ENCODE measurements around the gene BOLL. TPM values are rescaled to one million over a fixed set of nuclear protein-coding genes. Genes with fewer than 3 reads are reported as not detected.

BOLL gene, protein sequence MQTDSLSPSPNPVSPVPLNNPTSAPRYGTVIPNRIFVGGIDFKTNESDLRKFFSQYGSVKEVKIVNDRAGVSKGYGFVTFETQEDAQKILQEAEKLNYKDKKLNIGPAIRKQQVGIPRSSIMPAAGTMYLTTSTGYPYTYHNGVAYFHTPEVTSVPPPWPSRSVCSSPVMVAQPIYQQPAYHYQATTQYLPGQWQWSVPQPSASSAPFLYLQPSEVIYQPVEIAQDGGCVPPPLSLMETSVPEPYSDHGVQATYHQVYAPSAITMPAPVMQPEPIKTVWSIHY
- not detected in 2 replicates for total RNA-seq

DNA sequence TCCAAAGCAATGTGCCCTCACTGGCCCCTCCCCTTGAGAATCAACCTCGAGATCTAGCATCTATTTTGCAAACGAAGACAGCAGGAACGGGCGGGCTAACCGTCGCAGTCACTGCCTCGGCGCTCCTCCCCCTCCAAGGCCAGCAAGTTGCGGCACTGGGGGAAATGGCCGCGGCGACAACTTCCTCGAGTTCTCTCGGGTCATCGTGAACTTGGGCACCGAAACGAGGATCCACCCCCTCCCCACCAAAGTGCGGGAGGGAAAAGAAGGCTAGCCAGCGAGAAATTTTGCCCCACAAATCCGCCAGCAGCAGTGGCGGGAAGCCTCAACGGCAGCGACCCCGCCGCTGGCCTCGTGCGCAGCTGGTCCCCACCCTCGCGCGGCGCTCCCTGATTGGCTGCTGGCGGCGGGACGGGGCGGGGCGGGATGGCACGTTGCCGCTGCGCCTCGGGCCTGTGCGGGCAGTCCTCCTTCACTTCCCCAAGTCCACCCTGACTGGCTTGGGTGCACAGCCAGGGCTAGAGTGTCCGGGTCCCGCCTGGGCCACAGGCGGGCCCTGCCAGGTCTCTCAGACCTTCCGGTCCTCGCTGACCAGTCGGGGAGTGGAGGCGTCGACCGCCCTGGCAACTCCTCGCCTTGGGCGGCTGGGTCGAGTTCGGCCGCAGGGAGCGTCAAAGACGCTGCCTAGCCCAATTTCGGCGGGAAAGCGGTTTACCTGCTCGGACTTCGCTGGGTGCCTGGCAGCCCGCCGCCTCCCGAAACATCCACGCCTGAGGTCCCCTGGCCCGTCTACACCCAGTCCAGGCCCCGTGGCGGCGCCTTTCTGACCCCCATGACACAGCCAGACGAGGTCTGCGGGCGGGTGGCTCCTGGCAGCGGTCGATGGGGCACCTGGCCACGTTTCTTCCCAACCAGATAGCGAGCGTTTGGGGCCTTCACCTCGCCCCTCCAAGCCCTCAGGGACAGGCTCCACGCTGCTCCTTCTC lies at the start of gene BOLL:
TSS of gene BOLL (minus strand) at position 364 of the 986 bp plus-strand sequence. CDS start 3,469 bp downstream, outside the sequence.

DNA sequence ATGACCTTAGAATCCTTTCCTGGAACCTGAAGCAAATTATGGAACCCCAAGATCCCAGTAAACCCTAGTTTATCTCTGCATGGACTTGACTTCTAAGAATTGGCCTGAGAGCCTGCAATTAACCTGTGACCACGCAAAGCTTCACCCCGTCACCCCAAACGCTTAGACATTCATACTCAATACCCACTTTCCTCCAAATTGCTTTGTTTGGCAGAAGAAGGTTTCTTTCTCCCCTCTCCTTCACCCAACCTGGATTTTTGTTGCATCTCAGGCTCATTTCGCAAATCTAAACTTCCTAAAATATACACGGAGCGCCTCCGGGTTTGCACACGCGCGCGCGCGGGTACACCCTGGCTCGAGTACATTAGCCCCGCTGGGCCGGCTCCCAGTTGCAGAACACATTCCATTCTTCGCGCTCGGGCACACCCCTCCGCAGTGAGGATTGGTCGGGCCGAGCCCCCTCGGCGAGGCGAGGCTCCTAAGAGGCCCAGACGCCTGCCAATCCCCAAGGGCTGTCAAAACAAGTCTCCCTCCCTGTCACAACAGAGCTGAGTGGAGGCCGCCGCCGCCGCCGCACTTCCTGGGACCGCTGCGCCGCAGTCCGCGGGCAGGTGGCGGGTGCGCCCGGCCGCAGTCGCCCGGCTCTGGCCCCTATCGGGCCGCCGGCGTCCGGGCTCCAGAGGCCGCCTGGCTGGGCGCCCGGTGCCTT lies 19.1 kb upstream of the BOLL start, which contains the start of gene PLCL1:
TSS of gene PLCL1 (plus strand) at position 545 of the 709 bp plus-strand sequence.

DNA sequence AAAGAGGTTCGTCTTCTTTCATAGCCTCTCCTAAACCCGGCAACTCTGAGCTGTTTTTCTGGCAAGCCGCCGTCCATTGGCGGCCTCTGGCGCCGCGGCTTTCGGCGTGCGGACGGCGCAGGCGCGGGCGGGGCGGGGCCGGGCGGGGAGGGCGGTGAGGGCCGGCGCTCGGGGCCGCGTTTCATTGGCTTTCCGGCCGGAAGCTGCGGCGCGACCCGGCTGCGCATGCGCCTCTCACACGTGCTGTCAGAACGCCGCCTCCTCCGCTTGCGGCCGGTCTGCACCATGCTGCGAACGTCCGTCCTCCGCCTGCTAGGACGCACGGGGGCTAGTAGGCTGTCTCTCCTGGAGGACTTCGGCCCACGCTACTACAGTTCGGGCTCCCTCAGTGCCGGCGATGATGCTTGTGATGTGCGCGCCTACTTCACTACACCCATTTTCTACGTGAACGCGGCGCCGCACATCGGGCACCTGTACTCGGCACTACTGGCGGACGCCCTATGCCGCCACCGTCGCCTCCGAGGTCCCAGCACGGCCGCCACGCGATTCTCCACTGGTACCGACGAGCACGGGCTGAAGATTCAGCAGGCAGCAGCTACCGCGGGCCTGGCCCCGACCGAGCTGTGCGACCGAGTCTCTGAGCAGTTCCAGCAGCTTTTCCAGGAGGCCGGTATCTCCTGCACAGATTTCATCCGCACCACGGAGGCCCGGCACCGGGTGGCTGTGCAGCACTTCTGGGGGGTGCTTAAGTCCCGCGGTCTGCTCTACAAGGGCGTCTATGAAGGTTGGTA lies 79.8 kb downstream of the BOLL start, which contains the start of gene MARS2:
TSS of gene MARS2 (plus strand) at position 249 of the 791 bp plus-strand sequence. CDS start at position 286, 37 bp downstream.

Other genes with a start within 250 kb of the BOLL start
- 0.58 and 3.7 TPM in 2 replicates for gene RFTN2, start 109.7 kb downstream of the BOLL start, total RNA-seq
- gene MARS2, start 80.0 kb downstream of the BOLL start, total RNA-seq: 2.3 and 6.1 TPM in 2 replicates
- 7.3 and 12.3 TPM in 2 replicates for gene PLCL1, start 19.3 kb upstream of the BOLL start, total RNA-seq